Right renal pelvis (tissue), 4 donors: Measurements from ENCODE around the gene KCNMB1. TPM values are rescaled to one million over a fixed set of nuclear protein-coding genes. Genes with fewer than 3 reads are reported as not detected.

Experiments used
- polyA plus RNA-seq, 4 donors: library from polyadenylated mRNA; unstranded; fragments of 120-200 nt; gene quantifications; one replicate each; pipeline ENCODE4 v1.2.1, GENCODE V29; 2013; ENCODE audit not compliant: insufficient read length in 4 of 4

Gene KCNMB1
- polyA plus RNA-seq, 4 donors = 1.2 to 1.5 (median 1.3) TPM

Other genes starting within 250 kb of the KCNMB1 start
- under 1 TPM in 2 of 4 donors, not detected in 2; 0.16 to 0.21 TPM for gene C5orf58, start 156.4 kb downstream of the KCNMB1 start, polyA plus RNA-seq
- gene LCP2, start 91.6 kb downstream of the KCNMB1 start, polyA plus RNA-seq = 1 to 10 TPM; 3.1 to 5.8 (median 3.4) TPM
- 10 to 100 TPM; 10.6 to 14.5 (median 12.7) TPM for gene KCNIP1, start 114.7 kb upstream of the KCNMB1 start, polyA plus RNA-seq